Cardiac fibroblast (primary cell): ENCODE measurements around the gene CXCL11.
A peak's percentile ranks its signal among the peaks of the same experiment; 100 is the strongest.

Experiments
- DNase-seq, 2 donors: peaks; one replicate each; pipeline versions ENCODE4 v3.0.0 to v3.0.0-alpha.2; 2010; ENCODE audit warnings: low read depth in 2 of 2
- H3K4me3 ChIP-seq, 2 donors: replicated peaks in 1 of 2; 1 replicate in 1 of 2; 2 replicates in 1 of 2; pipeline ENCODE4 v1.5.1; 2011; ENCODE audit warnings: low read depth in 2 of 2, low read length in 2 of 2, mild to moderate bottlenecking in 2 of 2, moderate library complexity in 1 of 2
- TF ChIP-seq, protein P1 (sequence below): IDR thresholded peaks from one replicate; pipeline ENCODE4 v1.5.1; 2011; ENCODE audit warnings: low read depth, mild to moderate bottlenecking, low read length, inconsistent platforms

Gene CXCL11

DNA sequence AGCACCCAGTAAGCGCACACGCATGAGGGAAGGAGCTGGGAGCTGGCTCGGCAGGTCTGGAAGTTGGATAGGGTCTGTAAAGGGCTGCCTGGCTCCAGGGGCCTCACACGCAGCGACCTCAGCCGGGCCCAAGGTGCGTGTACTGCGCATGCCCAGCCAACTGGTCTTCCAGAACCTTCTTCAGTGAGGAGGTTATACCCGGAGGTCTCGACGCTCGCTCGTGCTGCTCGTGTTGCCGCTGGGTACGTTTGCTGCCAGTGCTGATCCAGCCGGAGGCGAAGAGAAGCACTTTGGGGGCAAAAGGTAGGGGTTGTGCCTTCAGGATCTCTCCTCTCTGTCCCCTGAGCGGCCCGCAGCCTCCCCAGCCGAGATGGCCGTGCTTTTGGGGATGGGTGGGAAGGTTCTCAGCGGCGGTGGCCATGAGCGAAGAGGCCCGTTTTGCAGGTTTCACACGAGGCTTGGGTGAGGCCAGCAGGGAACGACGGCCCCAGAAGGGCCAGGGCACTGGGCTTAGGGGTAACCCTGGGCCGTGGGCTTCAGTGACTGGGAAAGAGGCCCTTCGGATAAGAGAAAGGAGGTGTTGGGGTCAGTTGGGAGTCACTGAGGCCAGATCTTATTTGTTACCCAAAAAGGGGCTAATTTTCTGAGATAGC lies 24.7 kb downstream of the CXCL11 start:
- no peak for DNase-seq
- TF ChIP-seq, protein P1, sequence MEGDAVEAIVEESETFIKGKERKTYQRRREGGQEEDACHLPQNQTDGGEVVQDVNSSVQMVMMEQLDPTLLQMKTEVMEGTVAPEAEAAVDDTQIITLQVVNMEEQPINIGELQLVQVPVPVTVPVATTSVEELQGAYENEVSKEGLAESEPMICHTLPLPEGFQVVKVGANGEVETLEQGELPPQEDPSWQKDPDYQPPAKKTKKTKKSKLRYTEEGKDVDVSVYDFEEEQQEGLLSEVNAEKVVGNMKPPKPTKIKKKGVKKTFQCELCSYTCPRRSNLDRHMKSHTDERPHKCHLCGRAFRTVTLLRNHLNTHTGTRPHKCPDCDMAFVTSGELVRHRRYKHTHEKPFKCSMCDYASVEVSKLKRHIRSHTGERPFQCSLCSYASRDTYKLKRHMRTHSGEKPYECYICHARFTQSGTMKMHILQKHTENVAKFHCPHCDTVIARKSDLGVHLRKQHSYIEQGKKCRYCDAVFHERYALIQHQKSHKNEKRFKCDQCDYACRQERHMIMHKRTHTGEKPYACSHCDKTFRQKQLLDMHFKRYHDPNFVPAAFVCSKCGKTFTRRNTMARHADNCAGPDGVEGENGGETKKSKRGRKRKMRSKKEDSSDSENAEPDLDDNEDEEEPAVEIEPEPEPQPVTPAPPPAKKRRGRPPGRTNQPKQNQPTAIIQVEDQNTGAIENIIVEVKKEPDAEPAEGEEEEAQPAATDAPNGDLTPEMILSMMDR: no peak
- H3K4me3 ChIP-seq: peak overlapping the region in 1 of 2 donors; percentile 5

DNA sequence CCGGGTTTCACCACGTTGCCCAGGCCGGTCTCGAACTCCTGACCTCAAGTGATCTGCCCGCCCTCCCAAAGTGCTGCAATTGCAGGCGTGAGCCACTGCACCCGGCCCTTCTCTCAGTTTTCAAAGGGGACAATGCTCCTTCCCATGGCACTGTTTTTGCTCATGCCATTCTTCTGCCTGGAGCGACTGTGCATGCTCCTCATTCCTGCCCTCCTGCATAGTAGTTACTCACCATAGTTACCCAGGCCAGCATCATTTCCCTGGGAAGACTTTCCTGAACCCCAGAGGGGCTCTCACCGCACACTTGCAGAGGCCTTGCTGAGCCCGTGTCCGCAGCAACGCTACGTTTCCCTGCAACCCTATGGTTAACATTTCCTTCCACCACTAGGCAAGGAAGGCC lies 25.3 kb downstream of the CXCL11 start:
- DNase-seq: no peak
- TF ChIP-seq, protein P1: no peak
- no peak overlapping the region for H3K4me3 ChIP-seq

DNA sequence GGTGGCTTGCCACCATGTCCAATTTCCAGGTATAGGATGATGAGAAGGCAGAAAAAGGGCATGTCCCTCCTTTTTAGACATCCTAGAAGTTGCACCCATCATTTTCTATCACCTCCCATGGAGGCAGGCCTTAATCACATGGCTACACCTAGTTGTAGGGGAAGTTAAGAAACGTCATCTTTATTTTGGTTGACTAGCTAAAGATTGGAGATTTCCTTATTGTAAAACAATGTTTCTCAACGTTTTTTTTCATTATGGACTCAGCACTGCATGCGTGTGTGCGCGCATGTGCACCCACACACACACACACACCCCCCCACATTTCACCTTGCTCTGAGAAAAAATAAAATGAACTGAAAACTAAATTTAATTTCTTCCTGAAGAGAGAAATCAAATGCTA lies 26.6 kb downstream of the CXCL11 start:
- no peak overlapping the region for H3K4me3 ChIP-seq
- DNase-seq: no peak
- TF ChIP-seq, protein P1: no peak

DNA sequence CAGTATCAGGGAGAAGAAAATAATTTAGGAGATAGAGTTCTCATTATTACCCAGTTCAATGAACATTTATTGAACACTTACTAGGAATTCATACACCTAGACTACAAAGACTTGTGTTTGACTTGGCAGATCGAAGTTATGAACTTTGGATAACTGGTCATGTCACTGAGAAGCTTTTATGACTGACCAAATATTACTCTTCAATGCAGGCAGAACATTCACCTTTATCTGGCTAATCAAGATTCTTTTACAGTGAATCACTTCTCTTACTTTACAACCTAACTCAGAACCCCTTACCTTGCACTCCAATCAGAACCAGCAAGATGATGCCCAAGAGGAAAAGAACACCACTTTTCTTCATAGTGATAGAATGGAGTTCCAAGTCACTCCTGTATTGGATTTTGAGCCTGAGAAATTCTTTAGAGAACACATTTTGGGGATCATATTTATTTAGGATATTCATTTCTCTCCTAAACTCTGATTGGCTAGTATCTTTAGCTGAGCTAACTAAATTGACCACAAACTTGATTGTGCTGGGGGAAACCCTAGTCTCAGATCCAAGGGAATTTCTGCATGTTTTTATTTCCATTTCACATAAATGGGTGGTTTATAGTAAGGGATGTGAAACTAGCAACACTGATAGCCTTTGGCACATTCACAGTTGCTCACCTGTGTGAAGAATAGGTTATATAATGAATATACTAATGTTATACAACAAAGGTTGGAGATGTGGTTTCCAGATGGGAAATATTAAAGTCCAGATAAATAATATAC lies 28.6 kb downstream of the CXCL11 start, which contains the start of gene CXCL9:
Gene CXCL9, minus strand, starts transcription at position 421 of the 774 bp plus-strand sequence. Its CDS starts 60 bp downstream, at position 361.
- no peak within 1 kb of the TSS for H3K4me3 ChIP-seq
- TF ChIP-seq, protein P1: no peak

DNA sequence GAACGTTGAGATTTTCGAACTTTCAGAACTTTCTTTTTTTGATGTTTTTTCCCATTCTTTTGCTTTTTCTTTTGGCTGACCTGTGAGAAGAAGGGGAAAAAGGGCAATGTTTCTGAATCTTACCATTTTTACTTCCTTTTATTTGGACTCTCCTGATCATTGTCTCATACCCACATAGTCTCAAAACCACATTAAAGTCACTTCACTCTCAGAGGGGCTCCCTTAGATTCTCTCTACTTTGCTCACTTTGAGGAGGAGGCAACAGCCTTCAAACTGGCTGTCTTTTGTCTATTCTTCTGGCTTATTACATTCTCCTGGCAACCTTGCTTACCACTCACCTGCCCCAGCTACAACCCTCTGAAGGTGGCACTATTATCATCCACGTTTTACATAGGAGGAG lies 32.2 kb downstream of the CXCL11 start:
- DNase-seq: no peak
- H3K4me3 ChIP-seq: no peak overlapping the region
- TF ChIP-seq, protein P1: no peak

More for the DNA sequence above, 28.6 kb downstream of the CXCL11 start, which contains the start of gene CXCL9:
- no peak for DNase-seq

DNA sequence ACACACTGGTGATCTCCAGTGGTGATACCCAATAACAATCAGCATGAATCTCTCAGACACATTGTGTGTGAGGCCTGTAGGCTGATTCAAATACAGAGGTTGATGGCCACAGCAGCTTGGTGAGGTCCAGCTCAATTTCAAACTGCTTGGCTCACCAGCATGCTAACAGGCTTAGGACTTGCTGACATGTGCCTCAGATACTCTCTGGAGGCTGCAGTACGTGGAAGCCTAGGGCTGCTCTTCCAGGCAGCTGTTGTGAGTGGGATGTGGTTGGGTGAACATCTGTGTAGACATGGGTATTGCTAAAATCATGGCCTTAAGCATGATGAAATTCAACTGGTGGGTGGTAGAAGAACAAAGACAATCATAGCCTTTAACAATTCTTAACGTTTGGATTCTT lies 32.8 kb downstream of the CXCL11 start:
- no peak for DNase-seq
- TF ChIP-seq, protein P1: no peak
- H3K4me3 ChIP-seq: no peak overlapping the region
